ENCODE measurements around the gene AKAP7. TPM values are rescaled to one million over a fixed set of nuclear protein-coding genes. Genes with fewer than 3 reads are reported as not detected.

Gene AKAP7
- total RNA-seq, 1 donor from 2014 or later, result 15.5 TPM

DNA sequence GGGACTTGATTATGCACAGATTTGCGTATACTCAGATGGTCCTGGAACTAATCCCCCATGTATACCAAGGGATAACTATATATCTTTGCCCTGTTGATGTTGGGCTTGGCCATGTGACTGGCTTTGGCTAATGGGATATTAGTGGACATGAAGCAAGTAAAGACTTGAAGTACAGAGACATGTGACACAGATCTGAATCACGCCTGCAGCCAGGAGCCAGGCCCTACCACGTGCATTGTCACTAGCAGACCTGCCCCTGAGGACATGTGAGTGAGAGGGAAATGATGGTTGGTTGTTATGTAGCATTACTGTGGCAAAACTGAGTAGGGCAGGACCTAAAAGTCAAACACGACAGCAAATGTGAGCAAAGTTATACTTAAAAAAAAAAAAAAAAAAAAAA lies 155.7 kb downstream of the AKAP7 start:
- Mint-ChIP-seq H3K27me3 (ENCODE audit: insufficient read depth, low read depth) (peaks cover 2% of the 10 kb centered on the region), H3K4me1 (peaks cover 21% of the 10 kb centered on the region), H3K27ac (no peak overlapping the region), H3K36me3 (no peaks in the 10 kb centered on the region), H3K4me3 (no peak overlapping the region), H3K9me3 (peaks cover 2% of the 10 kb centered on the region)
- TF ChIP-seq EZH2phosphoT487 (IDR thresholded peaks at IDR 0.05) (no peak), CTCF (IDR thresholded peaks at IDR 0.05) (no peak), EZH2 (IDR thresholded peaks at IDR 0.05) (no peak)
- no peak overlapping the region for H3K9ac ChIP-seq
- H4K20me1 ChIP-seq (ENCODE audit: low read depth), result no peaks in the 10 kb centered on the region
- no peaks in the 10 kb centered on the region for H3K9me3 ChIP-seq (ENCODE audit: low read depth)
- H2AFZ ChIP-seq (replicated peaks), result no peak overlapping the region
- no peak overlapping the region for H3K27ac ChIP-seq
- no peaks in the 10 kb centered on the region for H3F3A ChIP-seq (ENCODE audit: low read depth)
- H3K79me2 ChIP-seq (ENCODE audit: low read depth), result no peaks in the 10 kb centered on the region
- no peak for DNase-seq (ENCODE audit: low spot score)
- no peaks in the 10 kb centered on the region for H3K27me3 ChIP-seq
- no peaks in the 10 kb centered on the region for H3K36me3 ChIP-seq
- peaks cover 4% of the 10 kb centered on the region for H3K4me1 ChIP-seq
- H3K4me2 ChIP-seq, result no peak overlapping the region
- H3K4me3 ChIP-seq, result no peak overlapping the region

- H3K4me2 ChIP-seq, result no peak overlapping the region
- H3K9me3 ChIP-seq (ENCODE audit: low read depth), result no peaks in the 10 kb centered on the region
- Mint-ChIP-seq H3K27me3 (ENCODE audit: insufficient read depth, low read depth) (peaks cover 5% of the 10 kb centered on the region), H3K27ac (peak overlapping the region; percentile 28), H3K36me3 (no peaks in the 10 kb centered on the region), H3K4me3 (no peak overlapping the region), H3K9me3 (peaks cover 2% of the 10 kb centered on the region), H3K4me1 (peaks cover 21% of the 10 kb centered on the region)
- H3K4me1 ChIP-seq, result peaks cover 4% of the 10 kb centered on the region
- no peak overlapping the region for H3K9ac ChIP-seq
- DNase-seq (ENCODE audit: low spot score), result peak; percentile 7
- H4K20me1 ChIP-seq (ENCODE audit: low read depth), result no peaks in the 10 kb centered on the region
- H3K27ac ChIP-seq, result no peak overlapping the region
- H3F3A ChIP-seq (ENCODE audit: low read depth), result no peaks in the 10 kb centered on the region
- H3K27me3 ChIP-seq, result no peaks in the 10 kb centered on the region
- H2AFZ ChIP-seq (replicated peaks), result no peak overlapping the region
- H3K4me3 ChIP-seq, result no peak overlapping the region
- no peaks in the 10 kb centered on the region for H3K36me3 ChIP-seq
- TF ChIP-seq EZH2phosphoT487 (IDR thresholded peaks at IDR 0.05), result no peak
- no peak for TF ChIP-seq EZH2 (IDR thresholded peaks at IDR 0.05)
- TF ChIP-seq CTCF (IDR thresholded peaks at IDR 0.05), result no peak
- H3K79me2 ChIP-seq (ENCODE audit: low read depth), result no peaks in the 10 kb centered on the region
These were observed 157.1 kb downstream of the AKAP7 start for GRCh38 chr6:131292145-131292938.

GRCh38 chr6:131293472-131293911 lies 158.2 kb downstream of the AKAP7 start:
- H3K4me1 Mint-ChIP-seq, result peaks cover 21% of the 10 kb centered on the region
- Histone ChIP-seq H3K4me1 (peaks cover 4% of the 10 kb centered on the region), H3K4me2 (no peak overlapping the region), H2AFZ (replicated peaks) (no peak overlapping the region), H3F3A (ENCODE audit: low read depth) (no peaks in the 10 kb centered on the region), H3K27me3 (no peaks in the 10 kb centered on the region), H3K9me3 (ENCODE audit: low read depth) (no peaks in the 10 kb centered on the region), H3K27ac (no peak overlapping the region), H3K4me3 (no peak overlapping the region), H3K9ac (no peak overlapping the region), H4K20me1 (ENCODE audit: low read depth) (no peaks in the 10 kb centered on the region), H3K36me3 (no peaks in the 10 kb centered on the region), H3K79me2 (ENCODE audit: low read depth) (no peaks in the 10 kb centered on the region)
- TF ChIP-seq EZH2 (IDR thresholded peaks at IDR 0.05) (no peak), CTCF (IDR thresholded peaks at IDR 0.05) (no peak), EZH2phosphoT487 (IDR thresholded peaks at IDR 0.05) (no peak)
- DNase-seq (ENCODE audit: low spot score), result no peak
- H3K27me3 Mint-ChIP-seq (ENCODE audit: insufficient read depth, low read depth), result peaks cover 5% of the 10 kb centered on the region
- H3K27ac Mint-ChIP-seq, result no peak overlapping the region
- H3K4me3 Mint-ChIP-seq, result no peak overlapping the region
- H3K36me3 Mint-ChIP-seq, result no peaks in the 10 kb centered on the region
- H3K9me3 Mint-ChIP-seq, result peaks cover 2% of the 10 kb centered on the region
